H1 (cell line): ENCODE results near the gene MACROD1. TPM values are rescaled to one million over a fixed set of nuclear protein-coding genes. Genes with fewer than 3 reads are reported as not detected.

Experiments
- ATF2 ChIP-seq: IDR thresholded peaks from 2 replicates; pipeline ENCODE4 v1.6.1; 2012; ENCODE audit warnings: low read length, inconsistent platforms
- CHD1 ChIP-seq: IDR thresholded peaks from 2 replicates; pipeline ENCODE4 v1.6.1; 2012; ENCODE audit warnings: low read depth, low read length, improper control_type of control experiment
- POU5F1 ChIP-seq: IDR thresholded peaks from 2 replicates; pipeline ENCODE4 v1.6.1; 2011; ENCODE audit warnings: low read depth, mild to moderate bottlenecking, low read length, moderate library complexity
- RAD21 ChIP-seq, 2 experiments: IDR thresholded peaks in 1 of 2; conservative IDR thresholded peaks in 1 of 2; 2 replicates each; pipeline ENCODE4 v1.6.1; 2011; ENCODE audit warnings: low read depth in 2 of 2, low read length in 2 of 2, improper control_type of control experiment in 1 of 2, inconsistent platforms in 1 of 2, mild to moderate bottlenecking in 1 of 2, moderate library complexity in 1 of 2
- polyA plus RNA-seq, 7 experiments: library from polyadenylated mRNA; depleted of rRNA in 3 of 7; stranded (reverse) in 5 of 7; unstranded in 2 of 7; fragments of >200 nt in 5 of 7; fragments of 200-250 nt in 2 of 7; gene quantifications; 1 replicate in 5 of 7; 2 replicates in 1 of 7; 4 replicates in 1 of 7; pipeline versions ENCODE4 v1.2.1 to v1.2.3, GENCODE V29; 2011 to 2013; ENCODE audit warnings: missing spikeins in 2 of 7, mixed read lengths in 2 of 7
- total RNA-seq: library from RNA; stranded (reverse); fragmentation: NEBNext Ultra II Directional; extraction: Animal tissue kit (Norgen Biotek cat#: 25700); gene quantifications from 2 replicates; pipeline ENCODE4 v1.2.1, GENCODE V29; 2021
- TF ChIP-seq, protein P1 (sequence below): fragments of 300-600 bp; sonication (generic); IDR thresholded peaks from 2 replicates; pipeline ENCODE4 v1.7.1; 2012; ENCODE audit warnings: low read length, moderate library complexity, mild to moderate bottlenecking, inconsistent platforms; ENCODE audit not compliant: insufficient replicate concordance
- TF ChIP-seq, protein P2 (sequence below): IDR thresholded peaks from 2 replicates; pipeline ENCODE4 v1.6.1; 2012; ENCODE audit warnings: inconsistent platforms

The MACROD1 gene
- total and polyA plus RNA-seq, 2 of the 8 experiments (the other 6 are each of a cell fraction or from before 2014, with no cell fraction given) = 19.5 to 34.1 TPM

DNA sequence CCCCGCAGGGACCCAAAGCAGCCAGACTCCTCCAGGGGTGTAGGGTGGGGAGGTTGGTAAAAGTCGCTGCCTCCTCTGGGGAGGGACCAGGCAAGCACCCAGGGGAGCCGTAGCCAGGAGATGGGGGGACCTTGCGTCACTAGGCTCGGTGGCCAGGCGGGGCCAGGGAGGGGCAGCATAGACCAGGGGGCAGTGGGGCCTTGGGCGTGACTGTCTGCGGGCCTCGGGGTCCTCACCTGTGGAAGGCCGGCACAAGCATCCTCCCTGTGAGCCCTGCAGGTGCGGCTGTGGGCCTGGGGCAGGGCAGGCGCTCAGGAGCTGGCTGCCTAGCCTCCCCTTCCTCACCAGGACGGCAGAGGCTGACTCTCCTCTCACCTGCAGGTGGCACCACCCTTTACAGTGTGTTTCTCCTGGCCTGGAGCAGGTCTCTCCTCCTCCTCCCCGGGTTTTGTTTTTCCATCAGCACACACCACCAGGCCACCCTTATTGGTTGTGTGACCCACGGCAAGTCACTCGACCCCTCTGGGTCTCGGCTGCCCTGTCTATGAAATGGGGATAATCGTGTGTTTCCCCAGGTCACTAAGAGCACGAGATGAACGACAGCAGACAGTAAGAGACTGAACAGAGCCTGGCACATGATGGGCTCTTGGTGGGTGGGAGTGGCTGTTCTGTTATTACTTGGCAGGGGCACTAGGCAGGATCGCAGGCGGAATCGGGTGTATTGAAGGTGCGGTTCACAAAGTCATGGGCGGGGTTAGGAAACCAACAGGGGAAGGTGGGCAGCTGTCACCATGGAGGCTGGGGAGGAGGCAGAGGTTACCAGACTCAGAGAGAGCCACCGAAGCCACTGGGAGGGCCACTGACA, 77.5 kb downstream of the MACROD1 start (continued):
- TF ChIP-seq, protein P1, sequence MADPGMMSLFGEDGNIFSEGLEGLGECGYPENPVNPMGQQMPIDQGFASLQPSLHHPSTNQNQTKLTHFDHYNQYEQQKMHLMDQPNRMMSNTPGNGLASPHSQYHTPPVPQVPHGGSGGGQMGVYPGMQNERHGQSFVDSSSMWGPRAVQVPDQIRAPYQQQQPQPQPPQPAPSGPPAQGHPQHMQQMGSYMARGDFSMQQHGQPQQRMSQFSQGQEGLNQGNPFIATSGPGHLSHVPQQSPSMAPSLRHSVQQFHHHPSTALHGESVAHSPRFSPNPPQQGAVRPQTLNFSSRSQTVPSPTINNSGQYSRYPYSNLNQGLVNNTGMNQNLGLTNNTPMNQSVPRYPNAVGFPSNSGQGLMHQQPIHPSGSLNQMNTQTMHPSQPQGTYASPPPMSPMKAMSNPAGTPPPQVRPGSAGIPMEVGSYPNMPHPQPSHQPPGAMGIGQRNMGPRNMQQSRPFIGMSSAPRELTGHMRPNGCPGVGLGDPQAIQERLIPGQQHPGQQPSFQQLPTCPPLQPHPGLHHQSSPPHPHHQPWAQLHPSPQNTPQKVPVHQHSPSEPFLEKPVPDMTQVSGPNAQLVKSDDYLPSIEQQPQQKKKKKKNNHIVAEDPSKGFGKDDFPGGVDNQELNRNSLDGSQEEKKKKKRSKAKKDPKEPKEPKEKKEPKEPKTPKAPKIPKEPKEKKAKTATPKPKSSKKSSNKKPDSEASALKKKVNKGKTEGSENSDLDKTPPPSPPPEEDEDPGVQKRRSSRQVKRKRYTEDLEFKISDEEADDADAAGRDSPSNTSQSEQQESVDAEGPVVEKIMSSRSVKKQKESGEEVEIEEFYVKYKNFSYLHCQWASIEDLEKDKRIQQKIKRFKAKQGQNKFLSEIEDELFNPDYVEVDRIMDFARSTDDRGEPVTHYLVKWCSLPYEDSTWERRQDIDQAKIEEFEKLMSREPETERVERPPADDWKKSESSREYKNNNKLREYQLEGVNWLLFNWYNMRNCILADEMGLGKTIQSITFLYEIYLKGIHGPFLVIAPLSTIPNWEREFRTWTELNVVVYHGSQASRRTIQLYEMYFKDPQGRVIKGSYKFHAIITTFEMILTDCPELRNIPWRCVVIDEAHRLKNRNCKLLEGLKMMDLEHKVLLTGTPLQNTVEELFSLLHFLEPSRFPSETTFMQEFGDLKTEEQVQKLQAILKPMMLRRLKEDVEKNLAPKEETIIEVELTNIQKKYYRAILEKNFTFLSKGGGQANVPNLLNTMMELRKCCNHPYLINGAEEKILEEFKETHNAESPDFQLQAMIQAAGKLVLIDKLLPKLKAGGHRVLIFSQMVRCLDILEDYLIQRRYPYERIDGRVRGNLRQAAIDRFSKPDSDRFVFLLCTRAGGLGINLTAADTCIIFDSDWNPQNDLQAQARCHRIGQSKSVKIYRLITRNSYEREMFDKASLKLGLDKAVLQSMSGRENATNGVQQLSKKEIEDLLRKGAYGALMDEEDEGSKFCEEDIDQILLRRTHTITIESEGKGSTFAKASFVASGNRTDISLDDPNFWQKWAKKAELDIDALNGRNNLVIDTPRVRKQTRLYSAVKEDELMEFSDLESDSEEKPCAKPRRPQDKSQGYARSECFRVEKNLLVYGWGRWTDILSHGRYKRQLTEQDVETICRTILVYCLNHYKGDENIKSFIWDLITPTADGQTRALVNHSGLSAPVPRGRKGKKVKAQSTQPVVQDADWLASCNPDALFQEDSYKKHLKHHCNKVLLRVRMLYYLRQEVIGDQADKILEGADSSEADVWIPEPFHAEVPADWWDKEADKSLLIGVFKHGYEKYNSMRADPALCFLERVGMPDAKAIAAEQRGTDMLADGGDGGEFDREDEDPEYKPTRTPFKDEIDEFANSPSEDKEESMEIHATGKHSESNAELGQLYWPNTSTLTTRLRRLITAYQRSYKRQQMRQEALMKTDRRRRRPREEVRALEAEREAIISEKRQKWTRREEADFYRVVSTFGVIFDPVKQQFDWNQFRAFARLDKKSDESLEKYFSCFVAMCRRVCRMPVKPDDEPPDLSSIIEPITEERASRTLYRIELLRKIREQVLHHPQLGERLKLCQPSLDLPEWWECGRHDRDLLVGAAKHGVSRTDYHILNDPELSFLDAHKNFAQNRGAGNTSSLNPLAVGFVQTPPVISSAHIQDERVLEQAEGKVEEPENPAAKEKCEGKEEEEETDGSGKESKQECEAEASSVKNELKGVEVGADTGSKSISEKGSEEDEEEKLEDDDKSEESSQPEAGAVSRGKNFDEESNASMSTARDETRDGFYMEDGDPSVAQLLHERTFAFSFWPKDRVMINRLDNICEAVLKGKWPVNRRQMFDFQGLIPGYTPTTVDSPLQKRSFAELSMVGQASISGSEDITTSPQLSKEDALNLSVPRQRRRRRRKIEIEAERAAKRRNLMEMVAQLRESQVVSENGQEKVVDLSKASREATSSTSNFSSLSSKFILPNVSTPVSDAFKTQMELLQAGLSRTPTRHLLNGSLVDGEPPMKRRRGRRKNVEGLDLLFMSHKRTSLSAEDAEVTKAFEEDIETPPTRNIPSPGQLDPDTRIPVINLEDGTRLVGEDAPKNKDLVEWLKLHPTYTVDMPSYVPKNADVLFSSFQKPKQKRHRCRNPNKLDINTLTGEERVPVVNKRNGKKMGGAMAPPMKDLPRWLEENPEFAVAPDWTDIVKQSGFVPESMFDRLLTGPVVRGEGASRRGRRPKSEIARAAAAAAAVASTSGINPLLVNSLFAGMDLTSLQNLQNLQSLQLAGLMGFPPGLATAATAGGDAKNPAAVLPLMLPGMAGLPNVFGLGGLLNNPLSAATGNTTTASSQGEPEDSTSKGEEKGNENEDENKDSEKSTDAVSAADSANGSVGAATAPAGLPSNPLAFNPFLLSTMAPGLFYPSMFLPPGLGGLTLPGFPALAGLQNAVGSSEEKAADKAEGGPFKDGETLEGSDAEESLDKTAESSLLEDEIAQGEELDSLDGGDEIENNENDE = no peak
- no peak for TF ChIP-seq ATF2
- no peak for TF ChIP-seq CHD1
- no peak for TF ChIP-seq POU5F1
- peak; percentile 63 to 70 for TF ChIP-seq RAD21 (IDR thresholded peaks at IDR 0.05 in 1 of 2, conservative IDR thresholded peaks at IDR 0.05 in 1 of 2; ENCODE audit: low read depth in 2 of 2, low read length in 2 of 2)
- TF ChIP-seq, protein P2, sequence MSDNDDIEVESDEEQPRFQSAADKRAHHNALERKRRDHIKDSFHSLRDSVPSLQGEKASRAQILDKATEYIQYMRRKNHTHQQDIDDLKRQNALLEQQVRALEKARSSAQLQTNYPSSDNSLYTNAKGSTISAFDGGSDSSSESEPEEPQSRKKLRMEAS = peak; percentile 50; the same call in 1 of the 2 replicates
